Thyroid gland (tissue), 4 donors: ENCODE results near the gene ADIRF.

Experiments used
- POLR2A ChIP-seq, 2 donors: fragments of 450-650 bp; IDR thresholded peaks; one replicate each; pipeline ENCODE4 v1.6.1; 2017; ENCODE audit warnings: antibody characterized with exemption in 2 of 2, mild to moderate bottlenecking in 2 of 2, moderate library complexity in 1 of 2
- TF ChIP-seq, protein P1 (sequence below), 6 experiments: fragments of 200-600 bp in 3 of 6; fragments of 450-650 bp in 3 of 6; sonication (generic) in 3 of 6; IDR thresholded peaks; one replicate each; pipeline ENCODE4 v1.5.1; 2016 to 2019; ENCODE audit warnings: antibody characterized with exemption in 6 of 6, mild to moderate bottlenecking in 2 of 6, inconsistent platforms in 1 of 6, moderate library complexity in 1 of 6

DNA sequence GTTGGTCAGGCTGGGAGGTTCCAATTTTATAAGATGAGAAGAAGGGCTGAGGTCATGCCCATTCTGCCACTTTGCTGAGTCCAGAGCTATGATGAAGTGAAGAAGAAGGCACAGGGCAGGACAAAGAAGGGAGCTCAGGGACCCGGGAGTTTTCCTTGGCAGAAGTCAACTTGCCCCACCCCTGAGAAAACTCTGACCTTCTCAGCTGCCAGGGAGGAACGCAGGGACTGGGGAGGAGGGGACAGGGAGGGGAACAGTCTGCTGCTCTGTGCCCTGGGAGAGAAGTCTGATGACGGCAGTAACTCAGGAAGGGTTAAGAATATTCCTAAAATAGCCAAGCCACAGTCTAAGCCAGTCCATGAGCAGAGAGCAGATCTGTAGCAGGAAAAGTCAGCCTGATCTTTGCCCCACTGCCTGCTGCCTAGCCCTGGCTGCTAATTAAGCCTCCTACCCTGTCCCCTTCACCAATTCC is 11.7 kb downstream of the ADIRF start:
- TF ChIP-seq, protein P1, sequence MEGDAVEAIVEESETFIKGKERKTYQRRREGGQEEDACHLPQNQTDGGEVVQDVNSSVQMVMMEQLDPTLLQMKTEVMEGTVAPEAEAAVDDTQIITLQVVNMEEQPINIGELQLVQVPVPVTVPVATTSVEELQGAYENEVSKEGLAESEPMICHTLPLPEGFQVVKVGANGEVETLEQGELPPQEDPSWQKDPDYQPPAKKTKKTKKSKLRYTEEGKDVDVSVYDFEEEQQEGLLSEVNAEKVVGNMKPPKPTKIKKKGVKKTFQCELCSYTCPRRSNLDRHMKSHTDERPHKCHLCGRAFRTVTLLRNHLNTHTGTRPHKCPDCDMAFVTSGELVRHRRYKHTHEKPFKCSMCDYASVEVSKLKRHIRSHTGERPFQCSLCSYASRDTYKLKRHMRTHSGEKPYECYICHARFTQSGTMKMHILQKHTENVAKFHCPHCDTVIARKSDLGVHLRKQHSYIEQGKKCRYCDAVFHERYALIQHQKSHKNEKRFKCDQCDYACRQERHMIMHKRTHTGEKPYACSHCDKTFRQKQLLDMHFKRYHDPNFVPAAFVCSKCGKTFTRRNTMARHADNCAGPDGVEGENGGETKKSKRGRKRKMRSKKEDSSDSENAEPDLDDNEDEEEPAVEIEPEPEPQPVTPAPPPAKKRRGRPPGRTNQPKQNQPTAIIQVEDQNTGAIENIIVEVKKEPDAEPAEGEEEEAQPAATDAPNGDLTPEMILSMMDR (IDR thresholded peaks at IDR 0.05), result no peak
- no peak for TF ChIP-seq POLR2A (IDR thresholded peaks at IDR 0.05)
